Adipocyte (in vitro differentiated cells): ENCODE results near the gene CYP2F1.
"Not testable (repeated sequence)": the region's sequence is repeated elsewhere in the genome, so short reads cannot be mapped to it uniquely, and the experiment has no call there.

Experiments used
- DNase-seq: peaks from one replicate; pipeline ENCODE4 v3.0.0-alpha.2; 2015; ENCODE audit warnings: low read depth
- H3K27me3 ChIP-seq: replicated peaks from 2 replicates; pipeline ENCODE4 v1.7.0; 2013; ENCODE audit warnings: mild to moderate bottlenecking, low read length, moderate library complexity; ENCODE audit not compliant: control insufficient read depth, insufficient read depth
- H3K36me3 ChIP-seq: 2 replicates; pipeline ENCODE4 v1.7.0; 2013; ENCODE audit warnings: low read length, mild to moderate bottlenecking, moderate library complexity; ENCODE audit not compliant: control insufficient read depth, insufficient read depth, severe bottlenecking
- H3K4me1 ChIP-seq: 2 replicates; pipeline ENCODE4 v1.7.0; 2013; ENCODE audit warnings: mild to moderate bottlenecking, low read length, moderate library complexity; ENCODE audit not compliant: control insufficient read depth, insufficient read depth
- H3K4me3 ChIP-seq: 2 replicates; pipeline ENCODE4 v1.7.0; 2013; ENCODE audit warnings: mild to moderate bottlenecking, low read length, moderate library complexity
- H3K9ac ChIP-seq: 2 replicates; pipeline ENCODE4 v1.7.0; 2013; ENCODE audit warnings: mild to moderate bottlenecking, low read length, moderate library complexity
- H3K9me3 ChIP-seq: 2 replicates; pipeline ENCODE4 v1.7.0; 2013; ENCODE audit warnings: mild to moderate bottlenecking, low read length, moderate library complexity; ENCODE audit not compliant: control insufficient read depth

The CYP2F1 gene

GRCh38 chr19:41102210-41102609 lies 12.0 kb upstream of the CYP2F1 start:
- not testable (repeated sequence) for H3K36me3 ChIP-seq, DNase-seq, H3K4me3 ChIP-seq, H3K4me1 ChIP-seq, H3K27me3 ChIP-seq, H3K9ac ChIP-seq
- H3K9me3 ChIP-seq: peaks cover 14% of the 10 kb centered on the region

DNA sequence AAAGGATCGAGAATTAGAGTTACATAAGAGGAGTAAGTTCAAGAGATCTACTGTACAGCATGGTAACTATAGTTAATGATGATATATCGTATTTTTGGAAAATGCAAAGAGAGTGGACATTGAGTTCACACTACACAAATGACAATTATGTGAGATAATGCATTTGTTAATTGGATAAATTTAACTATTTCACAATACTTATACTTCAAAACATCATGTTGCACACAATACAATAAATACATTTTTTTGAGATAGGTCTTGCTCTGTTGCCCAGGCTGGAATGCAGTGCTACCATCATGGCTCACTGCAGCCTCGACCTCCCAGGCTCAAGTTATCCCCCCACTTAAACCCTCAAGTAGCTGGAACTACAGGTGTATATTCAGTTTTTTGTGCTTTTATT lies 8.1 kb upstream of the CYP2F1 start:
- Histone ChIP-seq H3K4me1 (no peaks in the 10 kb centered on the region), H3K36me3 (no peaks in the 10 kb centered on the region), H3K27me3 (peaks cover 4% of the 10 kb centered on the region), H3K9me3 (no peaks in the 10 kb centered on the region), H3K4me3 (no peak overlapping the region), H3K9ac (no peak overlapping the region)
- no peak for DNase-seq

GRCh38 chr19:41111296-41111695 lies 2.9 kb upstream of the CYP2F1 start:
- DNase-seq: no peak
- Histone ChIP-seq H3K4me1 (no peaks in the 10 kb centered on the region), H3K9me3 (no peaks in the 10 kb centered on the region), H3K27me3 (peaks cover 20% of the 10 kb centered on the region), H3K4me3 (no peak overlapping the region), H3K9ac (no peak overlapping the region), H3K36me3 (no peaks in the 10 kb centered on the region)

GRCh38 chr19:41111750-41112295 lies 2.4 kb upstream of the CYP2F1 start:
- Histone ChIP-seq H3K9ac (no peak overlapping the region), H3K27me3 (peaks cover 22% of the 10 kb centered on the region), H3K9me3 (no peaks in the 10 kb centered on the region), H3K36me3 (no peaks in the 10 kb centered on the region), H3K4me1 (no peaks in the 10 kb centered on the region), H3K4me3 (no peak overlapping the region)
- no peak for DNase-seq

- Histone ChIP-seq H3K4me3 (no peak overlapping the region), H3K9me3 (no peaks in the 10 kb centered on the region), H3K9ac (no peak overlapping the region), H3K27me3 (peaks cover 23% of the 10 kb centered on the region), H3K36me3 (no peaks in the 10 kb centered on the region), H3K4me1 (no peaks in the 10 kb centered on the region)
- no peak for DNase-seq
Observed at GRCh38 chr19:41112728-41113290, 1.4 kb upstream of the CYP2F1 start.

GRCh38 chr19:41116261-41116660 lies 2.0 kb downstream of the CYP2F1 start:
- Histone ChIP-seq H3K4me1 (no peaks in the 10 kb centered on the region), H3K9me3 (no peaks in the 10 kb centered on the region), H3K4me3 (no peak overlapping the region), H3K36me3 (no peaks in the 10 kb centered on the region), H3K9ac (no peak overlapping the region), H3K27me3 (peaks cover 30% of the 10 kb centered on the region)
- no peak for DNase-seq

DNA sequence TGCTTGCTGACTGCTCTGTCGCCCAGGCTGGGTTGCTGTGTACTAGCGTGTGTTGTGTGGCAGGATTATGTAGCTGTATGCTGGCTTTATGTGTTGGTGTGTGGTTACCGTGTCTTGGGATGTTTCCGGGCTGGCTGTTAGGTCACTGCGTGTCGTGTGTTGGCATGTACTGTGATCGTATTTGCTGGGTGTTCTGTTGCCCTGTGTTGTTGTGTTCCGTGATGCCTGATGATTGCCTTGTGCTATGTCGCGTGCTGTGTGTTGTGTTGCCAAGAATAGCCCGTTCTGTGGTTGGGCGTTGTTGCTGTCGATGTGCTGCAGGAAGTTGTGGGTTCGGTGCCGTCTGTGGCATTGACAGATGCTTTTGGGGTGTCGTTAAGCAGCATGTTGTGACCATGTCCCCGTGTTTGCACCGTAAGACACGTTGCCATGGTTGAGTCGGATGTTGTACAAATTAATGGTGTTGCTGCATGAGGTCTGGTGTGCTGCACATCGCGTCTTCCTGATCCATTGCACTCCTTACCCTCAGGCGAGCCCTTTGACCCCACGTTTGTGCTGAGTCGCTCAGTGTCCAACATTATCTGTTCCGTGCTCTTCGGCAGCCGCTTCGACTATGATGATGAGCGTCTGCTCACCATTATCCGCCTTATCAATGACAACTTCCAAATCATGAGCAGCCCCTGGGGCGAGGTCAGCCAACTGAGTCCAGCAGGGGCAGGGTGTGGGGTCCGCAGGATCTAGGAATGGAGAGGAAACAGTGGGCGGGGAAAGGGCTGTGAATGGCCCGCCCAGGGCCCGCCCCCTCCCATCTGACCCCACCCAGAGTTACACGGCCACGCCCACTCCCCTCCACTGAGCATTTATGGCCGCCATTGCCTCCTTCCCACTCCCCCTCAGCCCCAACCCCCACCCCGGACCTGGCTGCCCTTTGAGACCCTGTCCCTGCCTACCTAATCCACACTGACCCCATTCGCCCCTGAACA lies 7.0 kb downstream of the CYP2F1 start:
- H3K36me3 ChIP-seq, H3K9me3 ChIP-seq, DNase-seq, H3K4me1 ChIP-seq, H3K4me3 ChIP-seq, H3K9ac ChIP-seq: not testable (repeated sequence)
- peaks cover 16% of the 10 kb centered on the region for H3K27me3 ChIP-seq

DNA sequence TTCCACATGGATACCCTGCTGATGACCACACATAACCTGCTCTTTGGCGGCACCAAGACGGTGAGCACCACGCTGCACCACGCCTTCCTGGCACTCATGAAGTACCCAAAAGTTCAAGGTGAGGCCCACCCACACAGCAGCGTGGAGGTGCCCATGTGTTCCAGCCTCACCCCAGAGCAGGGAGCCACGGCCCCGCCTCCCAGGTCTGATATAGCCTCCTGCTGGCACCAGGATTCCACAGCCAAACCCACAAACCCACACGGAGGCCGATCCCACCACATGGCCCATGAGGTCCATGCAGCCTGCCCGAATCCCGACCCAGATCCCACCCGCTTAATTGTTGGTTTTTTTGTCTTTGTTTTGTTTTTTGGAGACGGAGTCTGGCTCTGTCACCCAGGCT lies 8.6 kb downstream of the CYP2F1 start:
- not testable (repeated sequence) for H3K9me3 ChIP-seq, DNase-seq, H3K36me3 ChIP-seq, H3K9ac ChIP-seq, H3K4me1 ChIP-seq, H3K4me3 ChIP-seq
- H3K27me3 ChIP-seq: peaks cover 13% of the 10 kb centered on the region

DNA sequence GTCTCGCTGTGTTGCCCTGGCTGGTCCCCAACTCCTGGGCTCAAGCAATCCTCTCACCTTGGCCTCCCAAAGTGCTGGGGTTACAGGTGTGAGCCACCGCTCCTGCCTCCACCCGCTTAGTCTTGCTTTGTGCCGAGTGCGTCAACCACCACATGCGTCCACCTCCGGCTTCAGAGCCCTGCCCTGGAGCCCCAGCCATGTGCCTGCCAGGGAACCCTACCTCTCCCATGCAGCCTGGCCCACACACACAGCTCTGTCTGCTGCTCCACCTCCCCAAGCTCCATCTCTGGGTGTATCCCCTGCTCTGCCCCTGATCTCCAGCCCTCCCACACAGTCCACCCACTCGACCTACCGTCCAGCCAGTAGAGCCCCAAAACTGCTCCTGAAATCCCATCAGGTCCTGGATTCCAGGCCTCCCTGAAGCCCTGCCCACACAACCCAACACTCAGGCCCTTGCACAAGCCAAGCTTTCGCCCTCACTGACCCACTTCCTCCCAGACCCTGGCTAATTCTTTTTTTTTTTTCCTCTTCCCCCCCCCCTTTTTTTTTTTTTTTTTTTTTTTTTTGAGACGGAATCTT lies 9.6 kb downstream of the CYP2F1 start:
- H3K36me3 ChIP-seq: no peaks in the 10 kb centered on the region
- no peaks in the 10 kb centered on the region for H3K9me3 ChIP-seq
- H3K9ac ChIP-seq: no peak overlapping the region
- DNase-seq: no peak
- H3K4me3 ChIP-seq: no peak overlapping the region
- H3K27me3 ChIP-seq: peaks cover 11% of the 10 kb centered on the region
- H3K4me1 ChIP-seq: no peaks in the 10 kb centered on the region

DNA sequence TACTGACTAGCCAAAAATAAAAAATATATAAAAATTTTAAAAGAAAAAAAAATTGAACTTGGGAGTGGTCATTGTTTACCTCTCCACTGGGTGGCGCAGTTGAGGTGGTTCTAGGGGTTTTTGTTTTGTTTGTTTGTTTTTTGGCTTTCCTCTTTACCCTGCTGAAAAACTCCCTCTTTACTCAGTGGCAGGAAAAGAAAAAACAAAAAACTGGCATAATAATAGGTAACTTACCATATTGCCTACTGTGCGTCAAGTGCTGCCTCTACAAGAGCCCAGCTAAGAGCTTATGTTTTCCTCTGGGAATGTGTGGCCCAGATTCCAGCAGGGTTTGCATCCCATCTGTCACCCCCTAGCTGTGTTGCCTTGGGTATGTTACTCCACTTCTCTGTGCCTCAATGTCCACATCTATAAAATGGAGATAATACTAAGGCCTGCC lies 12.6 kb downstream of the CYP2F1 start:
- peaks cover 19% of the 10 kb centered on the region for H3K27me3 ChIP-seq
- not testable (repeated sequence) for H3K9me3 ChIP-seq, H3K36me3 ChIP-seq, H3K4me3 ChIP-seq, H3K4me1 ChIP-seq, H3K9ac ChIP-seq
- DNase-seq: peak; percentile 59

DNA sequence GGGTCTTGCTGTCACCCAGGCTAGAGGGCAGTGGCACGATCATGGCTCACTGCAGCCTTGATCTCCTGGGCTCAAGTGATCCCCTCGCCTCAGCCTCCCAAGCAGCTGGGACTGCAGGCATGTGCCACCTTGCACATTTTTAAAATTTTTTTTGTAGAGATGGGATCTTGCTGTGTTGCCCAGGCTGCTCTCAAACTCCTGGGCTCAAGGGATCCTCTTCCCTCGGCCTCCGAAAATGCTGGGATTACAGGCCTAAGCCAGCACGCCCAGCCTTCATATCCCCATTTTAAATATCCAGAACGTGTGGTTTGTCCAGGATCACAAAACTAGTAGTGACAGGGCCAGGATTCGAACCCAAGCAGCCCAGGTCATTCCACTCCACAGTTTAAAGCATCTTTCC lies 13.1 kb downstream of the CYP2F1 start:
- H3K9ac ChIP-seq, H3K4me1 ChIP-seq, H3K4me3 ChIP-seq, DNase-seq, H3K9me3 ChIP-seq, H3K36me3 ChIP-seq: not testable (repeated sequence)
- H3K27me3 ChIP-seq: peaks cover 19% of the 10 kb centered on the region
